Endodermal cell (in vitro differentiated cells): ENCODE measurements around the gene PARP1. TPM values are rescaled to one million over a fixed set of nuclear protein-coding genes. Genes with fewer than 3 reads are reported as not detected.
"Not testable (repeated sequence)": the region's sequence is repeated elsewhere in the genome, so short reads cannot be mapped to it uniquely, and the experiment has no call there.

ENCODE experiments used
- DNase-seq: peaks from one replicate; pipeline ENCODE4 v3.0.0-alpha.2; 2017
- H3K27ac ChIP-seq: 2 replicates; pipeline ENCODE4 v1.5.1; 2013; ENCODE audit warnings: mild to moderate bottlenecking, low read depth, low read length, moderate library complexity
- H3K27me3 ChIP-seq: 2 replicates; pipeline ENCODE4 v1.6.1; 2013; ENCODE audit warnings: mild to moderate bottlenecking, low read length, moderate library complexity; ENCODE audit not compliant: insufficient read depth, control insufficient read depth, poor library complexity, severe bottlenecking
- H3K36me3 ChIP-seq: 2 replicates; pipeline ENCODE4 v1.7.0; 2013; ENCODE audit warnings: mild to moderate bottlenecking, low read length, moderate library complexity; ENCODE audit not compliant: control insufficient read depth, insufficient read depth
- H3K4me1 ChIP-seq: one replicate; pipeline ENCODE4 v1.7.0; 2013; ENCODE audit warnings: low read length; ENCODE audit not compliant: control insufficient read depth, insufficient read depth
- H3K4me3 ChIP-seq: 2 replicates; pipeline ENCODE4 v1.5.1; 2013; ENCODE audit warnings: mild to moderate bottlenecking, low read length, moderate library complexity
- H3K9ac ChIP-seq: 2 replicates; pipeline ENCODE4 v1.6.1; 2013; ENCODE audit warnings: mild to moderate bottlenecking, low read length, moderate library complexity; ENCODE audit not compliant: poor library complexity, severe bottlenecking; ENCODE audit errors: extremely low read depth
- H3K9me3 ChIP-seq: 2 replicates; pipeline ENCODE4 v1.6.1; 2013; ENCODE audit warnings: mild to moderate bottlenecking, low read length, moderate library complexity; ENCODE audit not compliant: control insufficient read depth
- H3K27ac Mint-ChIP-seq: 2 replicates; pipeline ENCODE4 v1.8.0; 2020; ENCODE audit warnings: mixed read lengths
- H3K27me3 Mint-ChIP-seq: 2 replicates; pipeline ENCODE4 v1.8.0; 2021; ENCODE audit warnings: mild to moderate bottlenecking, mixed read lengths; ENCODE audit not compliant: insufficient read depth
- H3K36me3 Mint-ChIP-seq: 2 replicates; pipeline ENCODE4 v1.8.0; 2020; ENCODE audit warnings: low read depth, mixed read lengths
- H3K4me1 Mint-ChIP-seq: 2 replicates; pipeline ENCODE4 v1.8.0; 2020; ENCODE audit warnings: mixed read lengths
- H3K4me3 Mint-ChIP-seq: 2 replicates; pipeline ENCODE4 v1.8.0; 2020; ENCODE audit warnings: mild to moderate bottlenecking, moderate library complexity, mixed read lengths
- H3K9me3 Mint-ChIP-seq: 2 replicates; pipeline ENCODE4 v1.8.0; 2020; ENCODE audit warnings: mild to moderate bottlenecking, mixed read lengths
- CTCF ChIP-seq: fragments of 200-600 bp; sonication (generic); conservative IDR thresholded peaks from 2 replicates; pipeline ENCODE4 v1.5.0; 2021; ENCODE audit warnings: antibody characterized with exemption, mild to moderate bottlenecking
- WGBS, 2 experiments: methylation state at CpG; one replicate each; pipeline versions ENCODE4 v1.1.5 to v1.1.7; 2013; ENCODE audit warnings: missing lambda C conversion rate in 2 of 2, mixed read lengths in 1 of 2; ENCODE audit not compliant: insufficient coverage in 1 of 2, insufficient read length in 1 of 2; 5-methylcytosine and 5-hydroxymethylcytosine counted together
- total RNA-seq, 2 donors: library from RNA; stranded (reverse); fragmentation: NEBNext Ultra II Directional in 1 of 2; extraction: Animal tissue kit (Norgen Biotek cat#: 25700) in 1 of 2; gene quantifications; 2 replicates in 1 of 2; 3 replicates in 1 of 2; pipeline ENCODE4 v1.2.1, GENCODE V29; 2021

Gene PARP1
- total RNA-seq, 2 donors from 2014 or later = 170 to 173 TPM

DNA sequence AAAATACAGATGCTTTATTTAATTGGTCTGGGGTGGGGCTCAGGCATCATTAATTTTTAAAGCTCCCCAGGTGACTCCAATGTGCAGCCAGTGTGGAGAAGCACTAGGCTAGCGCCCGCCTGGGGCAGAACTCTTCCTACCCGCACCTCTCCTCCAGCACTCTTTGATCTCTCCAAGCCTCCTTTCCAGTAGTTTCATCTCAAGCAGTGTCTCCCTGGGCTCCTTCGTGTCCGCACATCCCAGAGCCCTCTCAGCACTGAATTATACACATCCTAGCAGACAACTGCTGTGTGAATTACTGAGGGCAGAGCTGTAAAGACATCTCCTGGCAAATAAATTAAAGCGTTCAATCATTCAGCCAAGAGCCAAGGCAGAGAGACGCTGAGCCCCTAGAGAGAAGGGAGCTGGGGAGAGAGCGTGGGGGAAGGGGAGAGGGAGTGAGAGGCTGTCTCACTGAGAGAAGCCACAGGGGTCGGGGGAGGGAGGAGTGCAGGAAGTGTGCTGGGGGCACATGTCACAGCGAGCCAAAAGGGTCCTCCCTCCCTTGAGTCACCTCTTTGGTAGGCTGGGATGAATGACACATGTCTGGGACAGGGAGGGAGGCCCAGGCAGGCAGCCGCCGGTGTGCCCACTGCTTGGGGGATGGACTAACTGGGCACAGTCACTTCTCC lies 21.0 kb upstream of the PARP1 start:
- H3K27me3 ChIP-seq = no peaks in the 10 kb centered on the region
- peak; percentile 66 for DNase-seq
- H3K4me3 ChIP-seq = no peak overlapping the region
- H3K27ac Mint-ChIP-seq = no peak overlapping the region
- H3K4me1 Mint-ChIP-seq = peaks cover 7% of the 10 kb centered on the region
- peaks cover 3% of the 10 kb centered on the region for H3K9me3 Mint-ChIP-seq
- H3K27ac ChIP-seq = no peak overlapping the region
- no peaks in the 10 kb centered on the region for H3K36me3 ChIP-seq
- no peak overlapping the region for H3K9ac ChIP-seq
- 57 to 68% methylated on average over 11 to 12 of the region's 12 CpGs for WGBS, 2 experiments
- no peak for TF ChIP-seq CTCF
- no peaks in the 10 kb centered on the region for H3K9me3 ChIP-seq
- H3K4me1 ChIP-seq = no peaks in the 10 kb centered on the region
- H3K27me3 Mint-ChIP-seq = no peaks in the 10 kb centered on the region
- no peak overlapping the region for H3K4me3 Mint-ChIP-seq
- no peaks in the 10 kb centered on the region for H3K36me3 Mint-ChIP-seq

GRCh38 chr1:226428348-226428747 lies 20.5 kb upstream of the PARP1 start:
- no peaks in the 10 kb centered on the region for H3K27me3 ChIP-seq
- H3K4me1 Mint-ChIP-seq = peaks cover 7% of the 10 kb centered on the region
- H3K36me3 Mint-ChIP-seq = no peaks in the 10 kb centered on the region
- DNase-seq = peak; percentile 44
- no peaks in the 10 kb centered on the region for H3K4me1 ChIP-seq
- H3K9ac ChIP-seq = no peak overlapping the region
- no peak overlapping the region for H3K4me3 Mint-ChIP-seq
- no peaks in the 10 kb centered on the region for H3K36me3 ChIP-seq
- WGBS, 2 experiments = 83 to 86% methylated on average over 4 to 5 of the region's 5 CpGs
- no peak overlapping the region for H3K27ac Mint-ChIP-seq
- no peaks in the 10 kb centered on the region for H3K9me3 ChIP-seq
- no peaks in the 10 kb centered on the region for H3K27me3 Mint-ChIP-seq
- no peak for TF ChIP-seq CTCF
- H3K27ac ChIP-seq = no peak overlapping the region
- no peak overlapping the region for H3K4me3 ChIP-seq
- H3K9me3 Mint-ChIP-seq = peaks cover 3% of the 10 kb centered on the region

DNA sequence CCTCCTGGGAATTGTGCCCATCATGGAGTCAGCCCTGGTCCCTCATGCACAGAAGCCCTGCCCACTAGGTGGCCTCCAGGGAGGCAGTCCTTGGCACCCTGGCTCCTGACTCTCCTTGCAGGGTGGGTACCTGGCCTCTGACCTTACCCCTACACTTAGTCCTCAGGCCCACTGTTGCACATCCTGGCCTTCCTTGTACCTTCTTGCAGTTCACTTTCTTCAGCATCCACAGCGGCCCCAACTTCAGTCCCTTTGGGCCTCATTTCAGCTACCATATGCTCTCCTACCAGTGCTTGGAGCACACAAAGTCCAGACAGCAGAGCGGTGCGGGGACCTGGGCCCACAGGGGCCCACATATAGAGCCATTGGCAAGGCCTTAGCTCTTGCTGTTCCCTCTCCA lies 19.2 kb upstream of the PARP1 start:
- Mint-ChIP-seq H3K36me3 (no peaks in the 10 kb centered on the region), H3K9me3 (peaks cover 3% of the 10 kb centered on the region), H3K27me3 (no peaks in the 10 kb centered on the region), H3K4me1 (peaks cover 7% of the 10 kb centered on the region), H3K4me3 (no peak overlapping the region), H3K27ac (no peak overlapping the region)
- H3K27me3 ChIP-seq = no peaks in the 10 kb centered on the region
- no peak overlapping the region for H3K9ac ChIP-seq
- no peak for DNase-seq
- 96 to 100% methylated on average over 2 to 3 of the region's 3 CpGs for WGBS, 2 experiments
- TF ChIP-seq CTCF = no peak
- H3K4me3 ChIP-seq = no peak overlapping the region
- no peaks in the 10 kb centered on the region for H3K4me1 ChIP-seq
- H3K36me3 ChIP-seq = no peaks in the 10 kb centered on the region
- H3K27ac ChIP-seq = no peak overlapping the region
- H3K9me3 ChIP-seq = no peaks in the 10 kb centered on the region

GRCh38 chr1:226426395-226426794 lies 18.5 kb upstream of the PARP1 start:
- H3K27me3 ChIP-seq, H3K4me1 Mint-ChIP-seq, H3K4me1 ChIP-seq, H3K27ac Mint-ChIP-seq, H3K36me3 Mint-ChIP-seq, H3K27me3 Mint-ChIP-seq, H3K27ac ChIP-seq, H3K4me3 ChIP-seq, H3K36me3 ChIP-seq, H3K9me3 Mint-ChIP-seq, H3K9me3 ChIP-seq, H3K4me3 Mint-ChIP-seq, DNase-seq, H3K9ac ChIP-seq: not testable (repeated sequence)
- WGBS, 2 experiments = 95% methylated on average over 23 of the region's 23 CpGs; no CpG with 5 or more reads in 1 of the 2 experiments
